Measurements from ENCODE around the gene RAPGEF6.
"Not testable (repeated sequence)": the region's sequence is repeated elsewhere in the genome, so short reads cannot be mapped to it uniquely, and the experiment has no call there.

Gene RAPGEF6

DNA sequence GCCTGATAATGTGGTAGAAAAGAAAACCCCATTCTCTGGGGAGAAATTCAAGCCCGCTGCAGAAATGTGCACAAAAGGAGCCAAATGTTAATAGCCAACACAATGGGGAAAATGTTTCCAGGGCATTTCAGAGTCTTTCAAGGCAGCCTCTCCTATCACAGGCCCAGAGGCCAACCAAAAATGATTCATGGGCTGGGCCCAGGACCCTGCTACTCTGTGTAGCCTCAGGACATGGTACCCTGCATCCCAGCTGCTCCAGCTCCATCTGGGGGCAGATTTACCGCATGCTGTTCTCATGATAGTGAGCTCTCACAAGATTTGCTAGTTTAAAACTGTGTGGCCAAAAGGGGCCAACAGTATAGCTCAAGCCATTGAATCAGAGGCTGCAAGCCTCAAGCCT is 41.1 kb downstream of the RAPGEF6 start:
- no peaks in the 10 kb centered on the region for H3K9me2 ChIP-seq (replicated peaks; ENCODE audit: low read depth, low read length)
- no peaks in the 10 kb centered on the region for H3K9me3 ChIP-seq (ENCODE audit: insufficient read depth, low read depth, low read length)
- no peak overlapping the region for H3K4me2 ChIP-seq (ENCODE audit: low read depth, low read length, poor library complexity, severe bottlenecking)
- H3K79me2 ChIP-seq (ENCODE audit: insufficient read depth, low read length), result peaks cover 53% of the 10 kb centered on the region
- no peaks in the 10 kb centered on the region for H3K4me1 ChIP-seq (ENCODE audit: insufficient read depth, low read length, poor library complexity, severe bottlenecking)
- no peaks in the 10 kb centered on the region for H3K36me3 ChIP-seq (ENCODE audit: insufficient read depth, low read length)
- H2AFZ ChIP-seq (ENCODE audit: low read length), result no peak overlapping the region
- TF ChIP-seq, protein P1, sequence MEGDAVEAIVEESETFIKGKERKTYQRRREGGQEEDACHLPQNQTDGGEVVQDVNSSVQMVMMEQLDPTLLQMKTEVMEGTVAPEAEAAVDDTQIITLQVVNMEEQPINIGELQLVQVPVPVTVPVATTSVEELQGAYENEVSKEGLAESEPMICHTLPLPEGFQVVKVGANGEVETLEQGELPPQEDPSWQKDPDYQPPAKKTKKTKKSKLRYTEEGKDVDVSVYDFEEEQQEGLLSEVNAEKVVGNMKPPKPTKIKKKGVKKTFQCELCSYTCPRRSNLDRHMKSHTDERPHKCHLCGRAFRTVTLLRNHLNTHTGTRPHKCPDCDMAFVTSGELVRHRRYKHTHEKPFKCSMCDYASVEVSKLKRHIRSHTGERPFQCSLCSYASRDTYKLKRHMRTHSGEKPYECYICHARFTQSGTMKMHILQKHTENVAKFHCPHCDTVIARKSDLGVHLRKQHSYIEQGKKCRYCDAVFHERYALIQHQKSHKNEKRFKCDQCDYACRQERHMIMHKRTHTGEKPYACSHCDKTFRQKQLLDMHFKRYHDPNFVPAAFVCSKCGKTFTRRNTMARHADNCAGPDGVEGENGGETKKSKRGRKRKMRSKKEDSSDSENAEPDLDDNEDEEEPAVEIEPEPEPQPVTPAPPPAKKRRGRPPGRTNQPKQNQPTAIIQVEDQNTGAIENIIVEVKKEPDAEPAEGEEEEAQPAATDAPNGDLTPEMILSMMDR (conservative IDR thresholded peaks at IDR 0.05; ENCODE audit: low read length), result no peak
- no peak for TF ChIP-seq EZH2phosphoT487 (IDR thresholded peaks at IDR 0.05; ENCODE audit: borderline replicate concordance)
- H3K4me3 ChIP-seq (ENCODE audit: low read length, poor library complexity, severe bottlenecking), result no peak overlapping the region
- H4K20me1 ChIP-seq (ENCODE audit: insufficient read depth, low read length, poor library complexity, severe bottlenecking), result peaks cover 4% of the 10 kb centered on the region
- no peaks in the 10 kb centered on the region for H3F3A ChIP-seq (ENCODE audit: low read depth)
- H3K27me3 ChIP-seq (ENCODE audit: insufficient read depth, low read length, poor library complexity, severe bottlenecking), result no peaks in the 10 kb centered on the region
- no peak overlapping the region for H3K9ac ChIP-seq (ENCODE audit: low read depth, low read length, poor library complexity, severe bottlenecking)

DNA sequence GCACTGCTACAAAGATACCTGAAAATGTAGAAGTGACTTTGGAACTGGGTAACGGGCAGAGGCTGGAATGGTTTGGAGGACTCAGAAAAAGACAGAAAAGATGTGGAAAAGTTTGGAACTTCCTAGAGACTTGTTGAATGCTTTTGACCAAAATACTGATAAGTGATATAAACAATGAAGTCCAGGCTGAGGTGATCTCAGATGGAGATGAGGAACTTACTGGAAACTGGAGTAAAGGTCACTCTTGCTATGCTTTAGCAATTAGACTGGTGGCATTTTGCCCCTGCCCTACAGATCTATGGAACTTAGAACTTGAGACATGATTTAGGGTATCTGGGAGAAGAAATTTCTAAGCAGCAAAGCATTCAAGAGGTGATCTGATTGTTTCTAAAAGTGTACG is 41.6 kb downstream of the RAPGEF6 start:
- not testable (repeated sequence) for H3K4me2 ChIP-seq (ENCODE audit: low read depth, low read length, poor library complexity, severe bottlenecking); H3K9me3 ChIP-seq (ENCODE audit: insufficient read depth, low read depth, low read length); H3K4me1 ChIP-seq (ENCODE audit: insufficient read depth, low read length, poor library complexity, severe bottlenecking); H2AFZ ChIP-seq (ENCODE audit: low read length); H3K27me3 ChIP-seq (ENCODE audit: insufficient read depth, low read length, poor library complexity, severe bottlenecking); H3K4me3 ChIP-seq (ENCODE audit: low read length, poor library complexity, severe bottlenecking); H3F3A ChIP-seq (ENCODE audit: low read depth); H3K9ac ChIP-seq (ENCODE audit: low read depth, low read length, poor library complexity, severe bottlenecking); H3K36me3 ChIP-seq (ENCODE audit: insufficient read depth, low read length); H3K9me2 ChIP-seq (replicated peaks; ENCODE audit: low read depth, low read length); H4K20me1 ChIP-seq (ENCODE audit: insufficient read depth, low read length, poor library complexity, severe bottlenecking)
- peaks cover 53% of the 10 kb centered on the region for H3K79me2 ChIP-seq (ENCODE audit: insufficient read depth, low read length)

DNA sequence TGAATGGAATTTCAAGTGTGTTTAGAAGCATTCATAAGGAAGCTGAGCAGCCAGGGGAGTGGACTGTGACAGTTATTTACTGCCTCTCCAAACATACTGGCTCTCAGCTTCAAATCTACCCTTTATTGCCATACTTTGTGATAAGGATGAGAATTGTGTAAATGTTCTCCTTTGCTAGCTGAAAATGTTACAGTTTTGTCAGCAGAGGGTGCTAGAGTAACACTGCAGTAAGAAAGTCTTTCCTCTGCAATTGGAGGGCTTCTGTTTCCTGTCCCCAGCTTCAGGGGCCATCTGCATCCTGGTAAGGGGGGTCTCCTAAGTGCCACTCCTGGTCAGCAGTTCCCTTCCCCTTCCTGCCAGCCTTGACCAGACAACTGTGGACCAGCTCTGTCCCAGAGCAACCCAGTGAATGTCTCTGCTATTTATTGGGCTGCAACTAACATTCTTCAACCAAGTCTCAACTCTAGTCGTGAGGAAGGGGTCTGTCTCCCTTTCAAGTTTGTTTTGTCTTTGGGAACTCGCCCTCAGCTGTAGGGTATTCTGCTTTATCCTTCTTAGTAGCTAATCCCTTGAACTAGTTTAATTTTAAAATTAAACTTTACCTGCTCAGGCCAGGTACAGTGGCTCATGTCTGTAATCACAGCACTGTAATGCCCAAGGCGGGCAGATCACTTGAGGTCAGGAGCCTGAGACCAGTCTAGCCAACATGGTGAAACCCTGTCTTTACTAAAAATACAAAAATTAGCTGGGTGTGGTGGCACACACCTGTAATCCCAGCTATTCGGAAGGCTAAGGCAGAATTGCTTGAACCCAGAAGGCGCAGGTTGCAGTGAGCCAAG is 45.3 kb downstream of the RAPGEF6 start:
- H3K79me2 ChIP-seq (ENCODE audit: insufficient read depth, low read length), result peaks cover 65% of the 10 kb centered on the region
- no peaks in the 10 kb centered on the region for H3F3A ChIP-seq (ENCODE audit: low read depth)
- H4K20me1 ChIP-seq (ENCODE audit: insufficient read depth, low read length, poor library complexity, severe bottlenecking), result peaks cover 5% of the 10 kb centered on the region
- TF ChIP-seq, protein P1 (conservative IDR thresholded peaks at IDR 0.05; ENCODE audit: low read length), result peak; percentile 68
- TF ChIP-seq EZH2phosphoT487 (IDR thresholded peaks at IDR 0.05; ENCODE audit: borderline replicate concordance), result no peak
- no peaks in the 10 kb centered on the region for H3K9me3 ChIP-seq (ENCODE audit: insufficient read depth, low read depth, low read length)
- no peak overlapping the region for H2AFZ ChIP-seq (ENCODE audit: low read length)
- no peak overlapping the region for H3K4me2 ChIP-seq (ENCODE audit: low read depth, low read length, poor library complexity, severe bottlenecking)
- H3K4me3 ChIP-seq (ENCODE audit: low read length, poor library complexity, severe bottlenecking), result no peak overlapping the region
- no peaks in the 10 kb centered on the region for H3K9me2 ChIP-seq (replicated peaks; ENCODE audit: low read depth, low read length)
- no peaks in the 10 kb centered on the region for H3K27me3 ChIP-seq (ENCODE audit: insufficient read depth, low read length, poor library complexity, severe bottlenecking)
- H3K9ac ChIP-seq (ENCODE audit: low read depth, low read length, poor library complexity, severe bottlenecking), result no peak overlapping the region
- H3K36me3 ChIP-seq (ENCODE audit: insufficient read depth, low read length), result no peaks in the 10 kb centered on the region
- no peaks in the 10 kb centered on the region for H3K4me1 ChIP-seq (ENCODE audit: insufficient read depth, low read length, poor library complexity, severe bottlenecking)

DNA sequence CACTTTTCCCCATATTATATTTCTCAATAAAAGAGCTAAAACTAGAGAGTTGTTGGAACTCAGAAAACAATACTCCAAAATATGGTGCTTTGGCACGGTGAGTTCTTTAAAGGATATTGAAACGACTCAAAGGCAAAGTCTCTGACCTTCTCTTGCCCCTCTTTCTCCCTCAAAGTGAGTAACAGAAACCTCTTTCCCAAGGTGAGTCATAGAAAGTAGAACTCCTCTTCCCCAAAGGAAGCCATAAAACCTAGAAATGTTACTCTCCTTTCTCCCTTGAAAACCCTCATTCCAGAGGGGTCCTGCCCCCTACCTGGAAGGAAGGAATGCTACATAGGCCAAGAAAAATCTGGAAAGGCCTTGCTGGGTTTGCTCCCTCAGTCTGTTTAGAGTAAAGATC is 47.5 kb downstream of the RAPGEF6 start:
- no peaks in the 10 kb centered on the region for H3K9me3 ChIP-seq (ENCODE audit: insufficient read depth, low read depth, low read length)
- H3K4me3 ChIP-seq (ENCODE audit: low read length, poor library complexity, severe bottlenecking), result no peak overlapping the region
- H3K4me2 ChIP-seq (ENCODE audit: low read depth, low read length, poor library complexity, severe bottlenecking), result no peak overlapping the region
- no peaks in the 10 kb centered on the region for H3K36me3 ChIP-seq (ENCODE audit: insufficient read depth, low read length)
- no peak for TF ChIP-seq EZH2phosphoT487 (IDR thresholded peaks at IDR 0.05; ENCODE audit: borderline replicate concordance)
- TF ChIP-seq, protein P1 (conservative IDR thresholded peaks at IDR 0.05; ENCODE audit: low read length), result no peak
- no peaks in the 10 kb centered on the region for H3K9me2 ChIP-seq (replicated peaks; ENCODE audit: low read depth, low read length)
- no peak overlapping the region for H3K9ac ChIP-seq (ENCODE audit: low read depth, low read length, poor library complexity, severe bottlenecking)
- peaks cover 8% of the 10 kb centered on the region for H4K20me1 ChIP-seq (ENCODE audit: insufficient read depth, low read length, poor library complexity, severe bottlenecking)
- peaks cover 63% of the 10 kb centered on the region for H3K79me2 ChIP-seq (ENCODE audit: insufficient read depth, low read length)
- H3K4me1 ChIP-seq (ENCODE audit: insufficient read depth, low read length, poor library complexity, severe bottlenecking), result peaks cover 4% of the 10 kb centered on the region
- H2AFZ ChIP-seq (ENCODE audit: low read length), result no peak overlapping the region
- no peaks in the 10 kb centered on the region for H3F3A ChIP-seq (ENCODE audit: low read depth)
- no peaks in the 10 kb centered on the region for H3K27me3 ChIP-seq (ENCODE audit: insufficient read depth, low read length, poor library complexity, severe bottlenecking)
